HUES6 (cell line): ENCODE results near the gene ZNF652.
A peak's percentile ranks its signal among the peaks of the same experiment; 100 is the strongest.

Experiments
- H3K27ac ChIP-seq: 2 replicates; pipeline ENCODE4 v1.7.0; 2013; ENCODE audit warnings: low read depth, mild to moderate bottlenecking, low read length, inconsistent platforms
- H3K27me3 ChIP-seq: 2 replicates; pipeline ENCODE4 v1.6.1; 2013; ENCODE audit warnings: low read length; ENCODE audit not compliant: control insufficient read depth, insufficient read depth
- H3K36me3 ChIP-seq: 2 replicates; pipeline ENCODE4 v1.6.1; 2013; ENCODE audit warnings: low read length; ENCODE audit not compliant: control insufficient read depth, insufficient read depth
- H3K4me1 ChIP-seq: 2 replicates; pipeline ENCODE4 v1.6.1; 2013; ENCODE audit warnings: low read length; ENCODE audit not compliant: control insufficient read depth, insufficient read depth
- H3K4me3 ChIP-seq: 2 replicates; pipeline ENCODE4 v1.5.1; 2013; ENCODE audit warnings: low read depth, low read length
- H3K9ac ChIP-seq: one replicate; pipeline ENCODE4 v1.6.1; 2013; ENCODE audit warnings: mild to moderate bottlenecking, low read length
- H3K9me3 ChIP-seq: 2 replicates; pipeline ENCODE4 v1.6.1; 2013; ENCODE audit warnings: low read depth, low read length; ENCODE audit not compliant: control insufficient read depth, insufficient read depth

ZNF652 gene

GRCh38 chr17:49383060-49383459, 21.0 kb upstream of the ZNF652 start:
- no peak overlapping the region for H3K9ac ChIP-seq
- no peaks in the 10 kb centered on the region for H3K36me3 ChIP-seq
- no peak overlapping the region for H3K4me3 ChIP-seq
- no peaks in the 10 kb centered on the region for H3K4me1 ChIP-seq
- no peaks in the 10 kb centered on the region for H3K27me3 ChIP-seq
- no peak overlapping the region for H3K27ac ChIP-seq
- no peaks in the 10 kb centered on the region for H3K9me3 ChIP-seq

DNA sequence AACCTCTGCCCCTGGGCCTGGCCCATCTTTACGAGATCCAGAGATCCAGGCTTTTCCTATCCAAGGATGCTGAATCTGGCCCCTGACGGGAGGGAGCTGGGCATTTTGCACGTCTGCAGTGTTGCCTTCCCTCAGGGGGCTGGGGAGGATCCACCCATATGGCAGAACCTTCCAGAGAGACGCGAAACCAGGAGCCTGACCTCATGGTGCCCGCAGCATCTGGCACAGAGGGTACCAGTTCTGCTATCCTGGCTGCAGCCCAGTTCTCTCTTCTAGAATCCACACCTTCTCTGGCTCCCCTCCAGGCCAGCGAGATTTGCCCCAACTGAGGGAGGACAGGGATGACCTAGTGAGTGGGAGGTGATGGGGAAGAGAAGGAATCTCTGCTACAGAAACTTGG, 20.5 kb upstream of the ZNF652 start:
- Histone ChIP-seq H3K36me3 (no peaks in the 10 kb centered on the region), H3K4me3 (no peak overlapping the region), H3K9ac (no peak overlapping the region), H3K27me3 (no peaks in the 10 kb centered on the region), H3K4me1 (no peaks in the 10 kb centered on the region), H3K9me3 (no peaks in the 10 kb centered on the region), H3K27ac (no peak overlapping the region)

- Histone ChIP-seq H3K9me3 (no peaks in the 10 kb centered on the region), H3K27ac (no peak overlapping the region), H3K4me1 (peaks cover 3% of the 10 kb centered on the region), H3K4me3 (no peak overlapping the region), H3K36me3 (no peaks in the 10 kb centered on the region), H3K9ac (no peak overlapping the region), H3K27me3 (no peaks in the 10 kb centered on the region)
These were observed 19.7 kb upstream of the ZNF652 start for GRCh38 chr17:49381793-49382192.

GRCh38 chr17:49381033-49381432, 19.0 kb upstream of the ZNF652 start:
- H3K4me3 ChIP-seq: no peak overlapping the region
- no peaks in the 10 kb centered on the region for H3K27me3 ChIP-seq
- H3K27ac ChIP-seq: no peak overlapping the region
- H3K9me3 ChIP-seq: no peaks in the 10 kb centered on the region
- H3K9ac ChIP-seq: no peak overlapping the region
- H3K36me3 ChIP-seq: no peaks in the 10 kb centered on the region
- peaks cover 10% of the 10 kb centered on the region for H3K4me1 ChIP-seq

- H3K27ac ChIP-seq: no peak overlapping the region
- H3K4me1 ChIP-seq: peaks cover 10% of the 10 kb centered on the region
- H3K9ac ChIP-seq: no peak overlapping the region
- no peak overlapping the region for H3K4me3 ChIP-seq
- H3K27me3 ChIP-seq: no peaks in the 10 kb centered on the region
- H3K36me3 ChIP-seq: no peaks in the 10 kb centered on the region
- H3K9me3 ChIP-seq: no peaks in the 10 kb centered on the region
These were observed 17.9 kb upstream of the ZNF652 start for GRCh38 chr17:49379926-49380325.

- H3K4me1 ChIP-seq: peaks cover 10% of the 10 kb centered on the region
- no peaks in the 10 kb centered on the region for H3K9me3 ChIP-seq
- no peak overlapping the region for H3K27ac ChIP-seq
- H3K36me3 ChIP-seq: no peaks in the 10 kb centered on the region
- H3K4me3 ChIP-seq: no peak overlapping the region
- no peaks in the 10 kb centered on the region for H3K27me3 ChIP-seq
- H3K9ac ChIP-seq: no peak overlapping the region
These were observed 16.3 kb upstream of the ZNF652 start for GRCh38 chr17:49378311-49378710.

DNA sequence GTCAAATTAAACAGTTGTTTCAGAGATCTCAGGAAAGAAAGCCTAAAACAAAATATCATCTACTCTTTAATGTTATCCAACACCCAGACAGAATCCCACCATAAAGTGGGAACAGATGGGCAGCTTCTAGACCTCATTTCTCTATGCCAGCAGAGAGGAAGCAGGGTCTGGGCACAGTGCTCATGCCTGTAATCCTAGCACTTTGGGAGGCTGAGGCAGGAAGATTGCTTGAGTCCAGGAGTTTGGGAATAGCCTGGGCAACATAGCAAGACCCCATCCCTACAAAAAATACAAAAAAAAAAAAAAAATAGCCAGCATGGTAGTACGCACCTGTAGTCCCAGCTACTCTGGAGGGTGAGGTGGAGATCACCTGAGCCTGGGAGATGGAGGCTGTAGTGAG, 13.5 kb upstream of the ZNF652 start:
- no peaks in the 10 kb centered on the region for H3K9me3 ChIP-seq
- H3K36me3 ChIP-seq: no peaks in the 10 kb centered on the region
- H3K27me3 ChIP-seq: no peaks in the 10 kb centered on the region
- H3K27ac ChIP-seq: no peak overlapping the region
- peaks cover 24% of the 10 kb centered on the region for H3K4me1 ChIP-seq
- H3K4me3 ChIP-seq: no peak overlapping the region
- no peak overlapping the region for H3K9ac ChIP-seq

DNA sequence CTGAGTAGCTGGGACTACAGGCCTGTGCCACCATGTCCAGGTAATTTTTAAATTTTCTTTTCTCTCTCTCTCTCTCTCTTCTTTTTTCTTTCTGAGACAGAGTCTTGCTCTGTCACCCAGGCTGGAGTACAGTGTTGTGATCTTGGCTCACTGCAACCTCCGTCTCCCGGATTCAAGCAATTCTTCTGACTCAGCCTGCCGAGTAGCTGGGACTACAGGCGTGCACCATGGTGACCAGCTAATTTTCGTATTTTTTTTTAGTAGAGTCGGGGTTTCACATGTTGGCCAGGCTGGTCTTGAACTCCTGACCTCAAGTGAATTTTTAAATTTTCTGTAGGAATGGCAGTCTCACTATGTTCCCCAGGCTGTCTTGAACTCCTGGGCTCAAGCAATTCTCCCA, 11.1 kb upstream of the ZNF652 start:
- H3K9me3 ChIP-seq: no peaks in the 10 kb centered on the region
- H3K9ac ChIP-seq: no peak overlapping the region
- no peak overlapping the region for H3K27ac ChIP-seq
- no peak overlapping the region for H3K4me3 ChIP-seq
- H3K27me3 ChIP-seq: no peaks in the 10 kb centered on the region
- H3K4me1 ChIP-seq: peaks cover 25% of the 10 kb centered on the region
- H3K36me3 ChIP-seq: no peaks in the 10 kb centered on the region

- Histone ChIP-seq H3K4me3 (no peak overlapping the region), H3K36me3 (no peaks in the 10 kb centered on the region), H3K27ac (no peak overlapping the region), H3K9ac (no peak overlapping the region), H3K4me1 (peaks cover 25% of the 10 kb centered on the region), H3K9me3 (no peaks in the 10 kb centered on the region), H3K27me3 (no peaks in the 10 kb centered on the region)
These were observed 10.4 kb upstream of the ZNF652 start for GRCh38 chr17:49372425-49372824.

DNA sequence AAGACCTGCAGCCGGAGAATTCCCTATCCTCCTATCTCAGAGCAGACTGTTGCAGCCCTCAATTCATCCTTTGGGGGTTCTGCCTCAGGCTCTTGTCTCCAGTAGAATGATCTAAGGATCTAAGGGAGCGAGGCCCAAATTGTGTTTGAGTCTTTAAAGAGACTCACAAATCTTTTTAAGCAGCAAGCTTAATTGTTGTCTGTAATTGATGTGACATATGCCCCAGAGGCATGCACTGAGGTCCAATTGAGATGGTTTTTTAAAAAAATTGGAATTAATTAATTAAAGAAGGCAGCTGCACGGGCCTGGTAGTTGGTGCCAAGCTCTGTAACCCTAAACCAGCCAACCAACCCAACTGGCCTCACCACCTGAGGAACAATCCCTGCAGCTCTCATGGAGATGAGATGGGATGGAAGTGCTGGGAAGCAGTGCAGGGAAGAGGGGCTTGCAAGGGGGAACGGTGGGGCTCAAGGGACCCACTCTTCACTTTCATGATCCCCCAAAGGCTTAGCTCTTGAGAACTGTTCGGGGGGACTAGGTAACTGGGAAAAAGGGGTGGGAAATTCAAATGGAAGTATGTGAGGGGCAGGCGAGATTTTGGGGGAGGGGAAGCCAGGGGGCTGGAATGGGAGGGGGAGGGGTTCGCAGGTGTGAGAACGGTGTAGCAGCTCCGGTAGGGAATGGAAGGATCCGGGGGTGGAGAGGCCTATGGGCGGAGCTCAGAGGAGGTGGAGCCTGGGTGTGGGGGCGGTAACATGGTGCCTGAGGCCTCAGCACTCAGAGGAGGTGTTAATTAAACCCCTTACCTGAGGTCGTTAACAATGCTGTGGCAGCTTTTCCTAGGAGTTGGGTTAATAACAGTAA, 9.2 kb upstream of the ZNF652 start:
- H3K4me3 ChIP-seq: peak overlapping the region; percentile 17; the same call in 1 of the 2 replicates
- peaks cover 16% of the 10 kb centered on the region for H3K4me1 ChIP-seq
- no peak overlapping the region for H3K27ac ChIP-seq
- no peaks in the 10 kb centered on the region for H3K27me3 ChIP-seq
- no peaks in the 10 kb centered on the region for H3K9me3 ChIP-seq
- H3K9ac ChIP-seq: no peak overlapping the region
- H3K36me3 ChIP-seq: no peaks in the 10 kb centered on the region

DNA sequence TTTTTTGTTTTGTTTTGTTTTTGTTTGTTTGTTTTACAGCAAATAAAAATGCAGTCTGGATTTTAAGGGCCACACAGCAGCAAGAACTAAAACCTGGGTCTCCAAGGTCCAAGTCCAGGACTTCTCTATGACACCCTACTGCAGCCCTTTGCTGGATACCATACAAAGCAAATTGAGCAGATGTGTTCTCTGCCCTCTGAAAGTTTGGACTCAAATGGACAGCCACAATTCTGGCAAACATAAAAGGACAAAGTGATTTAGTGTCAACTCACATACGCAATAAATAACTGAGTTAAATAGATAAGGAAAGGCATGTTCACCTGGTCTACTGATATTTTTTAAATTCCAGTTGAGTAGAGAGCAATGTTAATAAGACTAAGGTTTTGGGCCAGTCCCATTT, 7.7 kb upstream of the ZNF652 start:
- Histone ChIP-seq H3K9me3 (no peaks in the 10 kb centered on the region), H3K4me3 (no peak overlapping the region), H3K36me3 (no peaks in the 10 kb centered on the region), H3K9ac (no peak overlapping the region), H3K27me3 (no peaks in the 10 kb centered on the region), H3K4me1 (peaks cover 16% of the 10 kb centered on the region), H3K27ac (no peak overlapping the region)
